ENCODE data around the gene DTX1. TPM values are rescaled to one million over a fixed set of nuclear protein-coding genes. Genes with fewer than 3 reads are reported as not detected.

The DTX1 gene
- total and polyA plus RNA-seq, 2 donors (not counting 3 experiments of a cell fraction or from before 2014, with no cell fraction given) = 0.06 to 0.22 TPM

- H2AFZ ChIP-seq (ENCODE audit: low read depth, low read length) = no peak overlapping the region
- no TSS peak for BruUV-seq (replicated peaks)
- H3K36me3 ChIP-seq (ENCODE audit: control insufficient read depth in 2 of 2, extremely low read depth in 1 of 2, insufficient read depth in 2 of 2, low read length in 2 of 2) = no peaks in the 10 kb centered on the region
- intact Hi-C loops (cut with micrococcal nuclease) = no loop called here
- no peak for DNase-seq (ENCODE audit: low read depth, low spot score)
- no peak overlapping the region for H3K4me2 ChIP-seq (ENCODE audit: insufficient read depth, low read length)
- H3K9me3 ChIP-seq (replicated peaks; ENCODE audit: control insufficient read depth, insufficient read depth, low read length) = no peaks in the 10 kb centered on the region
- dilution Hi-C loops (cut with MboI; ENCODE audit: extremely low pct_ligation_motif_present, low sequenced_read_pairs) = no loop called here
- CTCF ChIA-PET = no interaction called here
- H3K4me3 ChIP-seq (replicated peaks in 1 of 3; ENCODE audit: insufficient read depth in 1 of 3, low read depth in 1 of 3, low read length in 3 of 3) = no peak overlapping the region
- H3K9me1 ChIP-seq (replicated peaks; ENCODE audit: control insufficient read depth, extremely low read depth, insufficient read depth, low read length) = no peaks in the 10 kb centered on the region
- no peaks in the 10 kb centered on the region for H3K79me2 ChIP-seq (ENCODE audit: control insufficient read depth, insufficient read depth, low read length)
- FAIRE-seq = no peak
- TF ChIP-seq EZH2 (IDR thresholded peaks at IDR 0.05; ENCODE audit: borderline replicate concordance, low read depth, low read length, severe bottlenecking) (no peak), MYC (IDR thresholded peaks at IDR 0.05; ENCODE audit: low read depth, low read length) (no peak), JUN (IDR thresholded peaks at IDR 0.05; ENCODE audit: borderline replicate concordance, insufficient read depth, insufficient read length, low read depth) (no peak), POLR2AphosphoS5 (IDR thresholded peaks at IDR 0.05; ENCODE audit: insufficient read depth, low read depth, low read length) (no peak), GATA2 (IDR thresholded peaks at IDR 0.05; ENCODE audit: insufficient read depth, insufficient read length, low read depth, low read length) (no peak), FOS (IDR thresholded peaks at IDR 0.05; ENCODE audit: borderline replicate concordance, insufficient read depth, low read length) (no peak), MAX (IDR thresholded peaks at IDR 0.05; ENCODE audit: insufficient read depth, insufficient read length) (no peak)
- H3K4me1 ChIP-seq (ENCODE audit: control insufficient read depth, extremely low read depth, insufficient read depth, low read length) = no peaks in the 10 kb centered on the region
- no peaks in the 10 kb centered on the region for H4K20me1 ChIP-seq (replicated peaks; ENCODE audit: control insufficient read depth, extremely low read depth, insufficient read depth, low read length)
- no peak overlapping the region for H3K9ac ChIP-seq (replicated peaks; ENCODE audit: extremely low read depth, insufficient read depth, low read length)
- POLR2A ChIA-PET = no interaction called here
- no peak overlapping the region for H3K27ac ChIP-seq (ENCODE audit: insufficient read depth, low read depth, low read length)
- peaks cover 2 to 6% of the 10 kb centered on the region in 2 experiments for H3K27me3 ChIP-seq (ENCODE audit: control insufficient read depth in 2 of 2, insufficient read depth in 2 of 2, low read length in 2 of 2)
Observed at GRCh38 chr12:113087193-113087592, 30.7 kb downstream of the DTX1 start.

GRCh38 chr12:113088037-113088436, 31.5 kb downstream of the DTX1 start:
- no peak overlapping the region for H3K9ac ChIP-seq (replicated peaks; ENCODE audit: extremely low read depth, insufficient read depth, low read length)
- no peak overlapping the region for H3K4me3 ChIP-seq (replicated peaks in 1 of 3; ENCODE audit: insufficient read depth in 1 of 3, low read depth in 1 of 3, low read length in 3 of 3)
- H3K4me2 ChIP-seq (ENCODE audit: insufficient read depth, low read length) = no peak overlapping the region
- ChIA-PET POLR2A (no interaction called here), CTCF (no interaction called here)
- H3K36me3 ChIP-seq (ENCODE audit: control insufficient read depth in 2 of 2, extremely low read depth in 1 of 2, insufficient read depth in 2 of 2, low read length in 2 of 2) = no peaks in the 10 kb centered on the region
- no peaks in the 10 kb centered on the region for H3K79me2 ChIP-seq (ENCODE audit: control insufficient read depth, insufficient read depth, low read length)
- intact Hi-C loops (cut with micrococcal nuclease) = no loop called here
- H3K9me3 ChIP-seq (replicated peaks; ENCODE audit: control insufficient read depth, insufficient read depth, low read length) = no peaks in the 10 kb centered on the region
- no peaks in the 10 kb centered on the region for H4K20me1 ChIP-seq (replicated peaks; ENCODE audit: control insufficient read depth, extremely low read depth, insufficient read depth, low read length)
- H2AFZ ChIP-seq (ENCODE audit: low read depth, low read length) = no peak overlapping the region
- H3K27me3 ChIP-seq (ENCODE audit: control insufficient read depth in 2 of 2, insufficient read depth in 2 of 2, low read length in 2 of 2) = peaks cover 7 to 8% of the 10 kb centered on the region in 2 experiments
- DNase-seq (ENCODE audit: low read depth, low spot score) = no peak
- FAIRE-seq = no peak
- no TSS peak for BruUV-seq (replicated peaks)
- dilution Hi-C loops (cut with MboI; ENCODE audit: extremely low pct_ligation_motif_present, low sequenced_read_pairs) = no loop called here
- H3K9me1 ChIP-seq (replicated peaks; ENCODE audit: control insufficient read depth, extremely low read depth, insufficient read depth, low read length) = no peaks in the 10 kb centered on the region
- H3K4me1 ChIP-seq (ENCODE audit: control insufficient read depth, extremely low read depth, insufficient read depth, low read length) = no peaks in the 10 kb centered on the region
- no peak overlapping the region for H3K27ac ChIP-seq (ENCODE audit: insufficient read depth, low read depth, low read length)
- TF ChIP-seq MAX (IDR thresholded peaks at IDR 0.05; ENCODE audit: insufficient read depth, insufficient read length) (no peak), JUN (IDR thresholded peaks at IDR 0.05; ENCODE audit: borderline replicate concordance, insufficient read depth, insufficient read length, low read depth) (no peak), POLR2AphosphoS5 (IDR thresholded peaks at IDR 0.05; ENCODE audit: insufficient read depth, low read depth, low read length) (no peak), FOS (IDR thresholded peaks at IDR 0.05; ENCODE audit: borderline replicate concordance, insufficient read depth, low read length) (no peak), MYC (IDR thresholded peaks at IDR 0.05; ENCODE audit: low read depth, low read length) (no peak), CTCF (IDR thresholded peaks at IDR 0.05; ENCODE audit: extremely low read depth in 1 of 2, insufficient read depth in 1 of 2, low read depth in 1 of 2, low read length in 2 of 2) (no peak), EZH2 (IDR thresholded peaks at IDR 0.05; ENCODE audit: borderline replicate concordance, low read depth, low read length, severe bottlenecking) (no peak), POLR2A (IDR thresholded peaks at IDR 0.05; ENCODE audit: low read depth, low read length) (no peak), GATA2 (IDR thresholded peaks at IDR 0.05; ENCODE audit: insufficient read depth, insufficient read length, low read depth, low read length) (no peak)
